Mucosa of gallbladder (tissue), 1 donor: ENCODE data around the gene MCF2L. TPM values are rescaled to one million over a fixed set of nuclear protein-coding genes. Genes with fewer than 3 reads are reported as not detected.
A peak's percentile ranks its signal among the peaks of the same experiment; 100 is the strongest.

Source experiments
- DNase-seq: peaks from one replicate; pipeline ENCODE4 v3.0.0-alpha.2; 2020; ENCODE audit warnings: low spot score
- total RNA-seq: library from RNA; stranded (reverse); gene quantifications from one replicate; pipeline ENCODE4 v1.2.1, GENCODE V29; 2021
- donor health status: DM: no; HTN: no; CAD: no.

Gene MCF2L
- total RNA-seq, 1 donor from 2014 or later: 91.8 TPM

GRCh38 chr13:113123226-113124201 is 154.5 kb downstream of the MCF2L start:
- DNase-seq: no peak

DNA sequence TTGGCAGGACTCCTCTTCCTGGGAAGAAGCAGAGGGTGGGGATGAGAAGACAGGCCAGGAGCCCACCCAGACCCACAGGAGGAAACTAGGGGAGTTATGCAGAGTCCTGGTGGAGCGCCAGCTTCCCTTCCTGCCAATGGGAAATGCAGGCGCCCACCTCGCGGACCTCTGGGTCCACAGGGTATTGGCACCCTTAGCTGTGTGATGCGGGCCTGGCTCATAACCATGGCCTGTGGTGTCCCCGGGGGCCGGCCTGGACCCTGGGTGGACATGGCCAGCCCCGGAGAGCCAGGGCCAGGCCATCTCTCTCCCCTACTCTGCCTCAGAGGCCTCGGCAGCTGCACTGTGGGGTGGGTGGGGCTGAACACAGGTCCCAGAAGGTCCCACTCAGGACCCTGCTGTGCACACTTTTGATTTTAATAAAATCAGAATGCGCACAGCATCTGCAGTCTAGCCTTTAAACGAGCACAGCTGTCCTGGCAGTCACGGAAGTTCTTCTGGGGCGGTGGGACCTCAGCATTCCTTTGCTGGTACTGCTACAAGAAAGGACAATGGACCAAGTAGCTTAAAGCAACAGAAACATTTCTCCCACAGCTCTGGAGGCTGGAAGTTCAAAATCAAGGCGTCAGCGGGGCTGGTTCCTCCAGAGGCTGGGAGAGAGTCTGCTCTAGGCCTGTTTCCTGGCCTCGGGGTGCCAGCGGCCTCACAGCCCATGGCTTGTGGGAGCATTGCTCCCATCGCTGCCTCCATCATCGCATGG is 155.4 kb downstream of the MCF2L start:
- no peak for DNase-seq

GRCh38 chr13:113125506-113126264 is 156.7 kb downstream of the MCF2L start:
- DNase-seq: no peak

GRCh38 chr13:113126265-113127150 is 157.5 kb downstream of the MCF2L start:
- DNase-seq: no peak

DNA sequence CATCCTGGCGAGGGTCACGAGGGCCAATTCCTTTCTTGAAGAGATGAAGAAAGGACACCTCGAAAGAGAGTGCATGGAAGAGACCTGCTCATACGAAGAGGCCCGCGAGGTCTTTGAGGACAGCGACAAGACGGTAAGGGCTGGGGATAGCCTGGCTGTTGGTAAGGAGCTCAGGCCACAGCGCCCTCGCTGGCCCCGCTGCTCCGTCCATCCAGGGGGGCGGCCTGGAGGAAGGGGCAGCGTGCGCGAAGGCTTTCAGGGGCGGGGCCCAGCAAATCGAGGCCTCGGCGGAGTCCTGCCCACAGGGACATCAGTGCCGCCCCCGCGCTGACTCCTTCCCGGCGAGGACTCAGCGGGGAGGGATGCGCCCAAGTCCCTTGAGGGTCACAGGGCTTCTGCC is 160.5 kb downstream of the MCF2L start:
- DNase-seq: no peak

- DNase-seq: no peak
These were observed 161.1 kb downstream of the MCF2L start for GRCh38 chr13:113129921-113130750.

GRCh38 chr13:113135281-113135760 is 166.3 kb downstream of the MCF2L start:
- DNase-seq: no peak

GRCh38 chr13:113137691-113138298 is 168.8 kb downstream of the MCF2L start:
- DNase-seq: no peak

- no peak for DNase-seq
These were observed 170.0 kb downstream of the MCF2L start for GRCh38 chr13:113138792-113139551.

DNA sequence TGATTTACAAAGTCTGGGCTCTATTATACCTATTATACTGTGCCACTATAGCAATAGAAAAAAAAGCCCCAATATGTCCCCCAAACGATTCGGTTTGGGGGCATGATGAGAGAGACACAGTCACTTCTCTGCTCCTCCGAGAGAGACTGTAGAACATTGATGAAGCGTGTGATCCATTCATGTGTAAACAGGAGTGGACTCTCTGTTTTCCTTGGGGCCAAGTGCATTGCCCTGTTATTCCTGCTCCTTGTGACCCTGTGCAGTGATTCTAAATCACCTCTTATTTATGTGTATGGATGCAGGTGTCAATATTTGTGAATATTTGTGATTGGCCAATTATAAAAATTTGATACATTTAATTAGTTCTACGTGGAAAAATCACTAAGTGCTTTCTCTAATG is 170.6 kb downstream of the MCF2L start:
- no peak for DNase-seq

GRCh38 chr13:113140677-113141600 is 171.9 kb downstream of the MCF2L start:
- DNase-seq: no peak

DNA sequence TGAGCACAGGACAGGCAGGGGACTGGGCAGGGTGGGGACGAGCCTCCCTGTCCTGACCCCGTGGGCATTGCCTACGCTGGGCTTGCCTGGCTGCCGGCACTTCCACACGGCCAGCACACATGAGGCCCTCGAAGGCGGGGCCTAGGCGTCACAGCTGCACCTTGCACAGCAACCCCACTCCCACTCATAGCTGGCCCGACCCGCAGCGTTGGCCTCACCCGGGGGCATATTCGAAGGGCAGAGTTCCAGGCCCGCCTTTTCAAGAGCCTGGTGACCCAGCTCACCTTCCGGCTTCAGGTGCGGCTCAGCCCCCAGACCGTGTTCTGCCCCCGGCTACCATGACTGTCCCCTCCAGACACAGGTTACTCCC is 172.6 kb downstream of the MCF2L start:
- DNase-seq: no peak

DNA sequence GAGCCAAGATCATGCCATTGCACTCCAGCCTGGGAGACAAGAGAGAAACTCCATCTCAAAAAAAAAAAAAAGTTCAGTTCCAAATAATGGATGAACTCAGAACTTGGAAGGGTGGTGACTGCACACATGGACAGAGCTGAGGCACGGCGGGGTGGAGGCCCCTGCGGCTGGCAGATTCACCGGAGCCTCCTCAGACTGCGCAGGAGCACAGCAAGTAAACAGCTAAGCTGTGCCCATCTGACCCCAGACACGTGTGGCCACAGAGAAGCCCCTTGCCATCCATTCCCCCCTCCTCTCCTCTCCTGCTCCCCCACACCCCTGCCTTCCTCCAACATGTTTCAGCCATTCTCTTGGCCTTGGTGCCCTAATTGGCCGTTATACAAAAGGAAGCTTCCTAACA is 173.9 kb downstream of the MCF2L start:
- DNase-seq: no peak

- DNase-seq: no peak
These were observed 174.6 kb downstream of the MCF2L start for GRCh38 chr13:113143466-113144254.

- DNase-seq: no peak
These were observed 175.2 kb downstream of the MCF2L start for GRCh38 chr13:113144255-113144629.

DNA sequence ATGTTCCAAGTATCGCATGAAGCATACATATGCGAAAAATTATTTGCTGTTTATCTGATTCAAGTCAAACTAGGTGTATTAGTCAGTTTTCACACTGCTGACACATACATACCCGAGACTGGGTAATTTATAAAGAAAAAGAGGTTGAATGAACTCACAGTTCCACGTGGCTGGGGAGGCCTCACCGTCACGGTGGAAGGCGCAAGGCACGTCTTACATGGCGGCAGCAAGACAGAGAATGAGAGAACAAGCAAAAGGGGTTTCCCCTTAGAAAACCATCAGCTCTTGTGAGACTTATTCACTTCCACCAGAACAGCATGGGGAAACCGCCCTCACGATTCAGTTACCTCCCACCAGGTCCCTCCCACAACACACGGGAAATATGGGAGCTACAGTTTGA is 176.5 kb downstream of the MCF2L start:
- peak; percentile 7 for DNase-seq
